Measurements from ENCODE around the gene CARMIL1.

DNA sequence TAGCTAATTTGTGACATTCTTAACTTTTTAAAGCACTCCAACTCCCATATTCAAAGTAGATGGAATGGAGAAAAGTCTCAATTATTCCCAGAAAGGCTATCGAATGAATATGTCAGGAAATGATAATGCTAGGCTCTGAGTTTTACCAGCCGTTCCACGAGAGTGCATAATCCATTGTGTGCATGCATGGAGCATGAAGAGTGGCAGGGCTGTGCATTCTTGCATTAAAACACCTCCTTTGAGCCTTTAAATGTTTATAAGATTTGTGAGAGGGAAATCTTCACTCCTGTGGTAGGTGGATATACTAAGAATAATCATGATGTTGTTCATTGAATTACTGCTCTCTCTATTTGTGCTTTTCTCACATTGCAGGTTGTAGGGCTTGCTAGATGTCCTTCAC is 178.3 kb downstream of the CARMIL1 start:
- TF ChIP-seq EZH2 (IDR thresholded peaks at IDR 0.05; ENCODE audit: insufficient read depth, low read length) (no peak), CTCF (IDR thresholded peaks at IDR 0.05; ENCODE audit: insufficient read depth, low read depth, low read length) (no peak)

Data from astrocyte (in vitro differentiated cells and primary cell).